ENCODE results near the gene FAM24A. TPM values are rescaled to one million over a fixed set of nuclear protein-coding genes. Genes with fewer than 3 reads are reported as not detected.

Gene FAM24A
- total RNA-seq, 1 donor from 2014 or later: not detected

- no peak for DNase-seq (ENCODE audit: low read depth, low spot score)
- H3K9me3 Mint-ChIP-seq: peaks cover 2% of the 10 kb centered on the region
- peaks cover 17% of the 10 kb centered on the region for H3K36me3 Mint-ChIP-seq (ENCODE audit: low read depth)
- H3K27ac Mint-ChIP-seq (ENCODE audit: unreplicated experiment): no peak overlapping the region
- no peak overlapping the region for H3K4me3 Mint-ChIP-seq
- TF ChIP-seq, protein P1, sequence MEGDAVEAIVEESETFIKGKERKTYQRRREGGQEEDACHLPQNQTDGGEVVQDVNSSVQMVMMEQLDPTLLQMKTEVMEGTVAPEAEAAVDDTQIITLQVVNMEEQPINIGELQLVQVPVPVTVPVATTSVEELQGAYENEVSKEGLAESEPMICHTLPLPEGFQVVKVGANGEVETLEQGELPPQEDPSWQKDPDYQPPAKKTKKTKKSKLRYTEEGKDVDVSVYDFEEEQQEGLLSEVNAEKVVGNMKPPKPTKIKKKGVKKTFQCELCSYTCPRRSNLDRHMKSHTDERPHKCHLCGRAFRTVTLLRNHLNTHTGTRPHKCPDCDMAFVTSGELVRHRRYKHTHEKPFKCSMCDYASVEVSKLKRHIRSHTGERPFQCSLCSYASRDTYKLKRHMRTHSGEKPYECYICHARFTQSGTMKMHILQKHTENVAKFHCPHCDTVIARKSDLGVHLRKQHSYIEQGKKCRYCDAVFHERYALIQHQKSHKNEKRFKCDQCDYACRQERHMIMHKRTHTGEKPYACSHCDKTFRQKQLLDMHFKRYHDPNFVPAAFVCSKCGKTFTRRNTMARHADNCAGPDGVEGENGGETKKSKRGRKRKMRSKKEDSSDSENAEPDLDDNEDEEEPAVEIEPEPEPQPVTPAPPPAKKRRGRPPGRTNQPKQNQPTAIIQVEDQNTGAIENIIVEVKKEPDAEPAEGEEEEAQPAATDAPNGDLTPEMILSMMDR (conservative IDR thresholded peaks at IDR 0.05): no peak
- no peaks in the 10 kb centered on the region for H3K27me3 Mint-ChIP-seq (ENCODE audit: low read depth)
- no peaks in the 10 kb centered on the region for H3K4me1 Mint-ChIP-seq
These were observed 19.7 kb downstream of the FAM24A start for GRCh38 chr10:122930140-122930539.

DNA sequence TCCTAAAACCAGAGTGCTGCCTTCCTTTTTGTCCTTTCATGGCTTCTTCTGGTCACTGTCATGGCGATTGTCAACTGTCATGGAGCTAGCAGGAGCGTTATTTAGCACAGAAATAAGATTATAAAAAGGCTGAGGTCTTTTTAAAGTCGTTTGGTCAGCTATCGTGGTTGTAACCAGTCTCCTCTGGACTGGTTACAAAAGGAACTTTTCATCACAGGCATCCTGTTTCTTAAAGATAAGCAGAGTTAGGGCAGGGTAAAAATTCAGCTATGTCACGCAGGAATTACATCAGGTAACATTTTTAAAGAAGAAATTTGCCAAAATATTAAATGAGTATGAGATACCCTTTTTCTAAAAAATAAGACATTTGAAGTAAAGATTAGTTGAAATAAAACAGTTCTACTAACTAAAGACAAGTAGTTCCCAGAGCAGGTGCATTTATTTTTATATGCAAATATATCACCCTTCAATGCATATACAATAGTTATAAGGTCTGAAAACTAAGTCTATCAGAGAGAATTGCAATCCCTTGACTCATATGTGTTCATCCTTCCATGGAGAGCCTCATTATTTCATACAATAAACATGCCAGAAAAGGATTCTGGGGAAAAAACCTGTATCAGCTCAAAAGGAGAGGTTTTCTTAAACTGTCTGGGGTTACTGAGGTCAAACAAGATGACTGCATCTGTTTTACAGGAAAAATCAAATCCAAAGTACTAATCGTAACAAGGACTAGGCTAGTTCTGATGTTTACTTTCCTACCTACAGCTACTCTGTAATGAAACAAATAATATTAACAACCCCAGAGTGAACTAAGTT, 20.9 kb downstream of the FAM24A start:
- Mint-ChIP-seq H3K4me3 (no peak overlapping the region), H3K27me3 (ENCODE audit: low read depth) (no peaks in the 10 kb centered on the region), H3K9me3 (peaks cover 2% of the 10 kb centered on the region), H3K27ac (ENCODE audit: unreplicated experiment) (no peak overlapping the region), H3K36me3 (ENCODE audit: low read depth) (peaks cover 22% of the 10 kb centered on the region), H3K4me1 (no peaks in the 10 kb centered on the region)
- DNase-seq (ENCODE audit: low read depth, low spot score): no peak
- TF ChIP-seq, protein P1 (conservative IDR thresholded peaks at IDR 0.05): no peak

DNA sequence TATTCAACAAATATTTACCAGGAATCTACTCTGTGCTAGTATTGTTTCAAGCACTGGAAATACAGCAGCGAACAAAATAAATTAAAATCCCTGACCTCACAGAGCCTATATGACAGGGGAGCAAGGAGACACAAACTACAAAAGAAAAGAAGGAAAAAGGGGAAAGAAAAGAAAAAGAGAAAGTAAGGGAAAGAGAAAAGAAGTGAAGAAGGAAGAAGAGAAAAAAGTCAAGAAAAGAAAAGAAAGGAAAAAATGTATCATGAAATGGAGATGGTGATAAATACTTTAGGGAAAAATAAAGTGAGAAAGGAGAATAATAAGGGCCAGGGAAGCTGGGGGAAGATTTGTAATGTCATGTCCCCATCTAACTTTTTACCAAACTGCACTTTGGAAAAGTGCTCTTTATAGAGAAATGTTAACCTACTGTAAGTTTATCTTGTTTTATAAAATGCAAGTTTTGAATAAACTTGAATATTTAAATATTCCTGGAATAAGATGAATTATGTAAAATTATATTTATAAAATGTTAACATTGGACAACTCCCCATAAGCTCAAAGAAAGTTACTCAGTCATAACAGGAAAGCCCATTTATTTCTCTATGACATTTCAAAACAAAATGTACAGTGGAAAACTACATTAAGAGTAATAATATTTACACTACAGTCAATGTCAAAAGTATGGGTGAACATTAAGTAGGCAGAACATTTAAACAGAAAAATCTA, 28.9 kb downstream of the FAM24A start:
- Mint-ChIP-seq H3K27ac (ENCODE audit: unreplicated experiment) (no peak overlapping the region), H3K27me3 (ENCODE audit: low read depth) (no peaks in the 10 kb centered on the region), H3K36me3 (ENCODE audit: low read depth) (peaks cover 23% of the 10 kb centered on the region), H3K9me3 (no peaks in the 10 kb centered on the region), H3K4me1 (peaks cover 4% of the 10 kb centered on the region), H3K4me3 (no peak overlapping the region)
- DNase-seq (ENCODE audit: low read depth, low spot score): no peak
- TF ChIP-seq, protein P1 (conservative IDR thresholded peaks at IDR 0.05): no peak

- TF ChIP-seq, protein P1 (conservative IDR thresholded peaks at IDR 0.05): no peak
- no peak overlapping the region for H3K4me3 Mint-ChIP-seq
- H3K9me3 Mint-ChIP-seq: no peaks in the 10 kb centered on the region
- peaks cover 4% of the 10 kb centered on the region for H3K4me1 Mint-ChIP-seq
- no peaks in the 10 kb centered on the region for H3K27me3 Mint-ChIP-seq (ENCODE audit: low read depth)
- no peak overlapping the region for H3K27ac Mint-ChIP-seq (ENCODE audit: unreplicated experiment)
- DNase-seq (ENCODE audit: low read depth, low spot score): no peak
- H3K36me3 Mint-ChIP-seq (ENCODE audit: low read depth): peaks cover 22% of the 10 kb centered on the region
These were observed 29.6 kb downstream of the FAM24A start for GRCh38 chr10:122939856-122940543.

- no peak overlapping the region for H3K27ac Mint-ChIP-seq (ENCODE audit: unreplicated experiment)
- H3K36me3 Mint-ChIP-seq (ENCODE audit: low read depth): peaks cover 19% of the 10 kb centered on the region
- TF ChIP-seq, protein P1 (conservative IDR thresholded peaks at IDR 0.05): no peak
- no peak overlapping the region for H3K4me3 Mint-ChIP-seq
- H3K9me3 Mint-ChIP-seq: peaks cover 3% of the 10 kb centered on the region
- peaks cover 24% of the 10 kb centered on the region for H3K4me1 Mint-ChIP-seq
- DNase-seq (ENCODE audit: low read depth, low spot score): no peak
- H3K27me3 Mint-ChIP-seq (ENCODE audit: low read depth): peaks cover 3% of the 10 kb centered on the region
These were observed 38.9 kb downstream of the FAM24A start for GRCh38 chr10:122949296-122949695.
